SK-N-SH (cell line): Measurements from ENCODE around the gene TTLL12. TPM values are rescaled to one million over a fixed set of nuclear protein-coding genes. Genes with fewer than 3 reads are reported as not detected.

Experiments used
- CTCF ChIA-PET: fragments of 300-600, 350-600 bp; formaldehyde crosslinking; extraction: SDS; loops from one replicate; lab custom pipeline; 2021; lab: Yijun Ruan, JAX
- POLR2A ChIA-PET: fragments of 350-600 bp; sonication (Branson Sonifier 250); formaldehyde crosslinking; extraction: SDS; loops from one replicate; lab custom pipeline; 2020; ENCODE audit warnings: antibody characterized with exemption, inconsistent platforms; lab: Yijun Ruan, JAX
- DNase-seq: peaks from one replicate; pipeline ENCODE4 v3.0.0; 2012
- H2AFZ ChIP-seq: fragments of 200-600 bp; sonication (generic); 2 replicates; pipeline ENCODE4 v1.8.1; 2016; ENCODE audit warnings: antibody characterized with exemption, mild to moderate bottlenecking, low read depth
- H3F3A ChIP-seq: fragments of 200-600 bp; sonication (generic); replicated peaks from 2 replicates; pipeline ENCODE3; 2016; ENCODE audit warnings: antibody characterized with exemption, mild to moderate bottlenecking; ENCODE audit not compliant: insufficient read depth
- H3K27ac ChIP-seq, 2 experiments: fragments of 200-500 bp in 1 of 2; fragments of 200-600 bp in 1 of 2; sonication (Bioruptor generic) in 1 of 2; sonication (generic), shearing (Covaris generic) in 1 of 2; 2 replicates each; pipeline versions ENCODE4 v1.5.1 to v1.6.1; 2014 to 2016; ENCODE audit warnings: low read depth in 2 of 2, inconsistent platforms in 1 of 2, low read length in 1 of 2, mild to moderate bottlenecking in 1 of 2, mixed read lengths in 1 of 2
- H3K27me3 ChIP-seq: fragments of 200-600 bp; sonication (generic), shearing (Covaris generic); 2 replicates; pipeline ENCODE4 v1.6.1; 2016; ENCODE audit warnings: mixed run types; ENCODE audit not compliant: insufficient read depth
- H3K36me3 ChIP-seq, 2 experiments: fragments of 200-500 bp in 1 of 2; fragments of 200-600 bp in 1 of 2; sonication (Bioruptor generic) in 1 of 2; sonication (generic) in 1 of 2; replicated peaks in 1 of 2; 2 replicates each; pipeline versions ENCODE3 to v1.5.1; 2014 to 2016; ENCODE audit warnings: low read length in 1 of 2, mild to moderate bottlenecking in 1 of 2; ENCODE audit not compliant: insufficient read depth in 2 of 2, control insufficient read depth in 1 of 2
- H3K4me1 ChIP-seq, 2 experiments: fragments of 200-500 bp in 1 of 2; fragments of 200-600 bp in 1 of 2; sonication (Bioruptor generic) in 1 of 2; sonication (generic), shearing (Covaris generic) in 1 of 2; 2 replicates each; pipeline versions ENCODE4 v1.5.1 to v1.6.1; 2014 to 2016; ENCODE audit warnings: low read depth in 1 of 2, low read length in 1 of 2, mixed run types in 1 of 2; ENCODE audit not compliant: insufficient read depth in 2 of 2, control insufficient read depth in 1 of 2
- H3K4me2 ChIP-seq: fragments of 200-600 bp; sonication (generic), shearing (Covaris generic); 2 replicates; pipeline ENCODE4 v1.6.1; 2017; ENCODE audit warnings: mixed run types
- H3K4me3 ChIP-seq, 2 experiments: fragments of 200-500 bp in 1 of 2; fragments of 200-600 bp in 1 of 2; sonication (Bioruptor generic) in 1 of 2; sonication (generic), shearing (Covaris generic) in 1 of 2; 2 replicates each; pipeline versions ENCODE4 v1.5.1 to v1.8.1; 2014 to 2016; ENCODE audit warnings: low read depth in 2 of 2, inconsistent platforms in 1 of 2, low read length in 1 of 2, mild to moderate bottlenecking in 1 of 2, mixed read lengths in 1 of 2, moderate library complexity in 1 of 2
- H3K79me2 ChIP-seq: fragments of 200-600 bp; sonication (generic); 2 replicates; pipeline ENCODE4 v1.8.1; 2017; ENCODE audit warnings: mild to moderate bottlenecking; ENCODE audit not compliant: insufficient read depth
- H3K9ac ChIP-seq: fragments of 200-600 bp; sonication (generic); 2 replicates; pipeline ENCODE4 v1.6.1; 2017; ENCODE audit warnings: mixed run types
- H3K9me2 ChIP-seq: fragments of 200-600 bp; sonication (generic); 2 replicates; pipeline ENCODE4 v1.6.1; 2017; ENCODE audit warnings: mixed run types
- H3K9me3 ChIP-seq: fragments of 200-600 bp; sonication (generic); 2 replicates; pipeline ENCODE4 v1.6.1; 2017; ENCODE audit warnings: mixed run types, mild to moderate bottlenecking, moderate library complexity
- H4K20me1 ChIP-seq: fragments of 200-600 bp; sonication (generic); 2 replicates; pipeline ENCODE4 v1.6.1; 2017; ENCODE audit warnings: mild to moderate bottlenecking, mixed run types; ENCODE audit not compliant: insufficient read depth
- CHD2 ChIP-seq: fragments of 150-350 bp; IDR thresholded peaks from 2 replicates; pipeline ENCODE4 v1.6.1; 2018; ENCODE audit warnings: low read length; ENCODE audit not compliant: partially characterized antibody
- ELF1 ChIP-seq: IDR thresholded peaks from 2 replicates; pipeline ENCODE4 v1.4.0; 2012
- EP300 ChIP-seq, 2 experiments: IDR thresholded peaks; 2 replicates each; pipeline versions ENCODE4 v1.4.0 to v1.6.1; 2012; ENCODE audit warnings: borderline replicate concordance in 1 of 2, low read depth in 1 of 2, low read length in 1 of 2
- EZH2phosphoT487 ChIP-seq: fragments of 200-600 bp; sonication (generic); IDR thresholded peaks from 2 replicates; pipeline ENCODE4 v1.6.1; 2017; ENCODE audit warnings: low read depth, mixed run types, mild to moderate bottlenecking, antibody characterized with exemption, moderate library complexity, borderline replicate concordance
- FOSL2 ChIP-seq: IDR thresholded peaks from 2 replicates; pipeline ENCODE4 v1.4.0; 2012; ENCODE audit warnings: low read depth, mild to moderate bottlenecking, moderate library complexity, borderline replicate concordance
- GATA2 ChIP-seq: sonication (generic); formaldehyde crosslinking; IDR thresholded peaks from 2 replicates; pipeline ENCODE4 v1.5.0; 2020; ENCODE audit warnings: mild to moderate bottlenecking, missing genetic modification reagents
- MAX ChIP-seq: IDR thresholded peaks from 2 replicates; pipeline ENCODE4 v1.4.0; 2012; ENCODE audit warnings: low read depth
- MEF2A ChIP-seq: IDR thresholded peaks from 2 replicates; pipeline ENCODE4 v1.4.0; 2012; ENCODE audit warnings: low read depth, borderline replicate concordance
- MXI1 ChIP-seq: IDR thresholded peaks from 2 replicates; pipeline ENCODE4 v1.6.1; 2012; ENCODE audit warnings: mild to moderate bottlenecking, low read depth, low read length, improper control_type of control experiment
- NFIC ChIP-seq: IDR thresholded peaks from 2 replicates; pipeline ENCODE4 v1.4.0; 2012; ENCODE audit warnings: borderline replicate concordance
- PBX3 ChIP-seq: IDR thresholded peaks from 2 replicates; pipeline ENCODE4; 2012
- POLR2AphosphoS5 ChIP-seq: IDR thresholded peaks from 2 replicates; pipeline ENCODE4 v1.6.1; 2012; ENCODE audit warnings: low read depth, low read length
- RAD21 ChIP-seq: IDR thresholded peaks from 2 replicates; pipeline ENCODE4 v1.6.1; 2012; ENCODE audit warnings: mild to moderate bottlenecking, low read length
- RFX5 ChIP-seq: IDR thresholded peaks from 2 replicates; pipeline ENCODE4 v1.6.1; 2012; ENCODE audit warnings: mild to moderate bottlenecking, improper control_type of control experiment, low read length
- TAF1 ChIP-seq: IDR thresholded peaks from 2 replicates; pipeline ENCODE4 v1.6.1; 2012; ENCODE audit warnings: low read depth, mild to moderate bottlenecking, low read length, moderate library complexity, borderline replicate concordance
- TCF12 ChIP-seq: IDR thresholded peaks from 2 replicates; pipeline ENCODE4 v1.4.0; 2012
- USF2 ChIP-seq: fragments of 150-350 bp; IDR thresholded peaks from 2 replicates; pipeline ENCODE4 v1.6.1; 2017; ENCODE audit warnings: antibody characterized with exemption, low read length, low read depth, borderline replicate concordance
- ZBTB33 ChIP-seq: IDR thresholded peaks from 2 replicates; pipeline ENCODE4 v1.4.0; 2012; ENCODE audit warnings: low read depth, borderline replicate concordance
- polyA plus RNA-seq, 3 experiments: library from polyadenylated mRNA; depleted of rRNA; stranded (reverse); fragments of >200 nt; gene quantifications; 2 replicates each; pipeline ENCODE4 v1.2.3, GENCODE V29; 2012
- TF ChIP-seq, protein P1 (sequence below): IDR thresholded peaks from 2 replicates; pipeline ENCODE4 v1.4.0; 2012; ENCODE audit warnings: low read depth, borderline replicate concordance

Gene TTLL12
- polyA plus RNA-seq, 1 of the 3 experiments (the other 2 are of a cell fraction) = 11.5 TPM

GRCh38 chr22:43191831-43192230 lies 4.9 kb upstream of the TTLL12 start:
- Histone ChIP-seq H3K4me1 (no peaks in the 10 kb centered on the region), H2AFZ (no peak overlapping the region), H3F3A (peaks cover 4% of the 10 kb centered on the region), H4K20me1 (no peaks in the 10 kb centered on the region), H3K4me3 (no peak overlapping the region), H3K27ac (no peak overlapping the region), H3K27me3 (no peaks in the 10 kb centered on the region), H3K4me2 (no peak overlapping the region), H3K9ac (no peak overlapping the region), H3K36me3 (no peaks in the 10 kb centered on the region), H3K9me2 (no peaks in the 10 kb centered on the region), H3K9me3 (no peaks in the 10 kb centered on the region), H3K79me2 (no peaks in the 10 kb centered on the region)
- TF ChIP-seq MAX = no peak
- no peak for TF ChIP-seq EZH2phosphoT487
- no peak for TF ChIP-seq MEF2A
- TF ChIP-seq TCF12 = no peak
- TF ChIP-seq RFX5 = no peak
- TF ChIP-seq CHD2 = no peak
- TF ChIP-seq RAD21 = no peak
- no peak for TF ChIP-seq POLR2AphosphoS5
- no peak for TF ChIP-seq FOSL2
- no peak for TF ChIP-seq PBX3
- no peak for TF ChIP-seq NFIC
- no peak for TF ChIP-seq ELF1
- no peak for TF ChIP-seq MXI1
- TF ChIP-seq TAF1 = no peak
- TF ChIP-seq, protein P1, sequence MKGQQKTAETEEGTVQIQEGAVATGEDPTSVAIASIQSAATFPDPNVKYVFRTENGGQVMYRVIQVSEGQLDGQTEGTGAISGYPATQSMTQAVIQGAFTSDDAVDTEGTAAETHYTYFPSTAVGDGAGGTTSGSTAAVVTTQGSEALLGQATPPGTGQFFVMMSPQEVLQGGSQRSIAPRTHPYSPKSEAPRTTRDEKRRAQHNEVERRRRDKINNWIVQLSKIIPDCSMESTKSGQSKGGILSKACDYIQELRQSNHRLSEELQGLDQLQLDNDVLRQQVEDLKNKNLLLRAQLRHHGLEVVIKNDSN = no peak
- TF ChIP-seq EP300 (IDR thresholded peaks at IDR 0.05; ENCODE audit: borderline replicate concordance in 1 of 2, low read depth in 1 of 2, low read length in 1 of 2) = no peak
- no peak for TF ChIP-seq USF2
- TF ChIP-seq GATA2 (CRISPR knock-in tag) = no peak
- TF ChIP-seq ZBTB33 = no peak
- DNase-seq = no peak
- CTCF ChIA-PET = no interaction called here
- POLR2A ChIA-PET = no interaction called here
